B cell (primary cell): ENCODE data around the gene NBPF8.
"Not testable (repeated sequence)": the region's sequence is repeated elsewhere in the genome, so short reads cannot be mapped to it uniquely, and the experiment has no call there.

ENCODE experiments used
- EZH2 ChIP-seq: IDR thresholded peaks from 2 replicates; pipeline ENCODE4 v1.6.1; 2012; ENCODE audit warnings: borderline replicate concordance, low read depth, mild to moderate bottlenecking, moderate library complexity, low read length; ENCODE audit not compliant: insufficient read depth, poor library complexity, severe bottlenecking
- TF ChIP-seq, protein P1 (sequence below): fragments of 200-600 bp; IDR thresholded peaks from one replicate; pipeline ENCODE4 v1.8.0; 2022; ENCODE audit warnings: antibody characterized with exemption, mild to moderate bottlenecking

- TF ChIP-seq, protein P1, sequence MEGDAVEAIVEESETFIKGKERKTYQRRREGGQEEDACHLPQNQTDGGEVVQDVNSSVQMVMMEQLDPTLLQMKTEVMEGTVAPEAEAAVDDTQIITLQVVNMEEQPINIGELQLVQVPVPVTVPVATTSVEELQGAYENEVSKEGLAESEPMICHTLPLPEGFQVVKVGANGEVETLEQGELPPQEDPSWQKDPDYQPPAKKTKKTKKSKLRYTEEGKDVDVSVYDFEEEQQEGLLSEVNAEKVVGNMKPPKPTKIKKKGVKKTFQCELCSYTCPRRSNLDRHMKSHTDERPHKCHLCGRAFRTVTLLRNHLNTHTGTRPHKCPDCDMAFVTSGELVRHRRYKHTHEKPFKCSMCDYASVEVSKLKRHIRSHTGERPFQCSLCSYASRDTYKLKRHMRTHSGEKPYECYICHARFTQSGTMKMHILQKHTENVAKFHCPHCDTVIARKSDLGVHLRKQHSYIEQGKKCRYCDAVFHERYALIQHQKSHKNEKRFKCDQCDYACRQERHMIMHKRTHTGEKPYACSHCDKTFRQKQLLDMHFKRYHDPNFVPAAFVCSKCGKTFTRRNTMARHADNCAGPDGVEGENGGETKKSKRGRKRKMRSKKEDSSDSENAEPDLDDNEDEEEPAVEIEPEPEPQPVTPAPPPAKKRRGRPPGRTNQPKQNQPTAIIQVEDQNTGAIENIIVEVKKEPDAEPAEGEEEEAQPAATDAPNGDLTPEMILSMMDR, result not testable (repeated sequence)
- not testable (repeated sequence) for TF ChIP-seq EZH2
These were observed 47.1 kb upstream of the NBPF8 start for GRCh38 chr1:120367709-120368108.
